ENCODE results near the gene AK4. TPM values are rescaled to one million over a fixed set of nuclear protein-coding genes. Genes with fewer than 3 reads are reported as not detected.
"Not testable (repeated sequence)": the region's sequence is repeated elsewhere in the genome, so short reads cannot be mapped to it uniquely, and the experiment has no call there.

Gene AK4
- total and polyA plus RNA-seq, 7 donors, result 9.7 to 74.1 (median 37.8) TPM

DNA sequence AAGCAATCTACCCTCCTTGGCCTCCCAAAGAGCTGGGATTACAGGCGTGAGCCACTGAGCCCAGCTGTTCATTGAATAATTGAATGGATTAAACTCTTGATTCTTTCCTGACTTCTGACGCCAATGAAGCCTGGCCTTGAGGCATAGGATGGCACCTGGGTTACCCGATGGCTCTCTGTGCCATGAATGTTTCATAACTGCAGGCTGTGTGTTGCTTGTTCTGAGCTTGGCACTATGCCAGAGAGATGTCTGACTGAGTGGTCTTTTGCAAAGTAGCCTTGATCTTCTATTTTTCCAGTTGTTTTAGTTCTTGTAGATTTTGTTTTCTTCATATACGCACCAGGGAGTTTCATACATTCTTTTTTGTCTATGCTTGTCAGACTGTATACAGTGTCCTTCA lies 38.5 kb upstream of the AK4 start:
- no peak overlapping the region for H3K4me3 ChIP-seq
- no peaks in the 10 kb centered on the region for H3K27me3 ChIP-seq
- H3K9me3 ChIP-seq, result no peaks in the 10 kb centered on the region
- TF ChIP-seq EP300 (IDR thresholded peaks at IDR 0.05), result no peak
- TF ChIP-seq, protein P1, sequence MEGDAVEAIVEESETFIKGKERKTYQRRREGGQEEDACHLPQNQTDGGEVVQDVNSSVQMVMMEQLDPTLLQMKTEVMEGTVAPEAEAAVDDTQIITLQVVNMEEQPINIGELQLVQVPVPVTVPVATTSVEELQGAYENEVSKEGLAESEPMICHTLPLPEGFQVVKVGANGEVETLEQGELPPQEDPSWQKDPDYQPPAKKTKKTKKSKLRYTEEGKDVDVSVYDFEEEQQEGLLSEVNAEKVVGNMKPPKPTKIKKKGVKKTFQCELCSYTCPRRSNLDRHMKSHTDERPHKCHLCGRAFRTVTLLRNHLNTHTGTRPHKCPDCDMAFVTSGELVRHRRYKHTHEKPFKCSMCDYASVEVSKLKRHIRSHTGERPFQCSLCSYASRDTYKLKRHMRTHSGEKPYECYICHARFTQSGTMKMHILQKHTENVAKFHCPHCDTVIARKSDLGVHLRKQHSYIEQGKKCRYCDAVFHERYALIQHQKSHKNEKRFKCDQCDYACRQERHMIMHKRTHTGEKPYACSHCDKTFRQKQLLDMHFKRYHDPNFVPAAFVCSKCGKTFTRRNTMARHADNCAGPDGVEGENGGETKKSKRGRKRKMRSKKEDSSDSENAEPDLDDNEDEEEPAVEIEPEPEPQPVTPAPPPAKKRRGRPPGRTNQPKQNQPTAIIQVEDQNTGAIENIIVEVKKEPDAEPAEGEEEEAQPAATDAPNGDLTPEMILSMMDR (IDR thresholded peaks at IDR 0.05), result no peak
- no peak for TF ChIP-seq POLR2AphosphoS5 (IDR thresholded peaks at IDR 0.05)
- TF ChIP-seq POLR2A (IDR thresholded peaks at IDR 0.05), result no peak
- intact Hi-C loops (cut with DNase I), result no loop called here
- no peaks in the 10 kb centered on the region for H3K36me3 ChIP-seq
- DNase-seq, result no peak
- H3K27ac ChIP-seq, result no peak overlapping the region
- H3K4me1 ChIP-seq, result peaks cover 0 to 9% (median 1%) of the 10 kb centered on the region in 4 donors
- WGBS, 2 donors, result 79 to 88% methylated on average over 4 of the region's 4 CpGs

DNA sequence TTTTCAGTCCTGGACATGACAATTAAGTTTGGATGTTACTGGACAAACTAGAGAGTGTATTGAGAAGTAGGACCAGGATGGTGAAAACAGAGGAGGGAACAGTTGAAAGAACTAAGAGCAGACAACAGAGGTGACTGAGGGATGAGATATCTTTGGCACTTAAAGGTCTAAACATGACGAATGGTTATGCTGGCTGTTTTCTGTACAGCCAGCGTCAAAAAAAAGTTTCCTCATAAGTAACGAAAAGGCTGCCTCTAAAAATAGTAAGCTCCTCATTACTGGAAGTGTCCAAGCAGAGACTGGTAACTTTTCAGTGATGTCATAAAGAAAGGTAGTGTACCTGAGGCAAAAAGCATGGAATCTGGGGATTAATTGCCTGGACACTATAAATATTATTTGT lies 35.2 kb upstream of the AK4 start:
- no peaks in the 10 kb centered on the region for H3K27me3 ChIP-seq
- TF ChIP-seq POLR2AphosphoS5 (IDR thresholded peaks at IDR 0.05) (no peak), POLR2A (IDR thresholded peaks at IDR 0.05) (no peak), EP300 (IDR thresholded peaks at IDR 0.05) (no peak)
- TF ChIP-seq, protein P1 (IDR thresholded peaks at IDR 0.05), result no peak
- no peak overlapping the region for H3K4me3 ChIP-seq
- H3K27ac ChIP-seq, result no peak overlapping the region
- no peaks in the 10 kb centered on the region for H3K36me3 ChIP-seq
- no peak for DNase-seq
- no peaks in the 10 kb centered on the region for H3K9me3 ChIP-seq
- intact Hi-C loops (cut with DNase I), result no loop called here
- H3K4me1 ChIP-seq, result peaks cover 0 to 10% (median 3%) of the 10 kb centered on the region in 4 donors
- WGBS, 2 donors, result 75 to 90% methylated on average over 3 of the region's 3 CpGs

- WGBS, 2 donors, result 26 to 32% methylated on average over 2 of the region's 2 CpGs
- H3K27ac ChIP-seq, result no peak overlapping the region
- H3K4me3 ChIP-seq, result no peak overlapping the region
- H3K4me1 ChIP-seq, result peaks cover 0 to 10% (median 3%) of the 10 kb centered on the region in 4 donors
- H3K27me3 ChIP-seq, result no peaks in the 10 kb centered on the region
- no peaks in the 10 kb centered on the region for H3K36me3 ChIP-seq
- intact Hi-C loops (cut with DNase I), result no loop called here
- no peaks in the 10 kb centered on the region for H3K9me3 ChIP-seq
- DNase-seq, result no peak
- TF ChIP-seq POLR2A (IDR thresholded peaks at IDR 0.05) (no peak), POLR2AphosphoS5 (IDR thresholded peaks at IDR 0.05) (no peak), EP300 (IDR thresholded peaks at IDR 0.05) (no peak)
- TF ChIP-seq, protein P1 (IDR thresholded peaks at IDR 0.05), result no peak
Measured at GRCh38 chr1:65113298-65113697, 34.7 kb upstream of the AK4 start.

GRCh38 chr1:65114322-65114721 lies 33.7 kb upstream of the AK4 start:
- TF ChIP-seq POLR2A (IDR thresholded peaks at IDR 0.05) (no peak), POLR2AphosphoS5 (IDR thresholded peaks at IDR 0.05) (peak in 2 of 4 donors; percentile 13 to 19), EP300 (IDR thresholded peaks at IDR 0.05) (no peak)
- TF ChIP-seq, protein P1 (IDR thresholded peaks at IDR 0.05), result no peak

DNA sequence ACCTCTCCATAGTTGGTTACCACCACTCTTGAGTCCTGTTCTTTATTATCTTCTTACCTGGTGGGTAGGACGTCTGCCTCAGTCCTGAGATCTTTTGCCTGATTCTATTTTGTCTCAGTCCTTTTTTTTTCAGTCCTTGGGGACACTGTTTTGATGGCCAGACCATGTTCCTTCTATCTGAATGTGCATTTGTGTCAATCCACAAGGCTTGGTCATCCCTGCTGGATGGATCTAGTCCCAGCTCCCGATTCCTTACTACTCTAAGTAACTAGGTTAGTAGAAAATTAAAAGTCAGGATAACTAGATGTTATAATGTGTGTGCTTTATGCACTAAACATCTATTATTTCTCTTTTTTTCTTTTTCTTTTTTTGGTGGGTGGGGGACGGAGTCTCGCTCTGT lies 28.1 kb upstream of the AK4 start:
- 86 to 91% methylated on average over 4 of the region's 4 CpGs for WGBS, 2 donors
- intact Hi-C loops (cut with DNase I), result no loop called here

More at GRCh38 chr1:65114322-65114721, 33.7 kb upstream of the AK4 start:
- intact Hi-C loops (cut with DNase I), result no loop called here
- H3K36me3 ChIP-seq, result no peaks in the 10 kb centered on the region
- H3K4me1 ChIP-seq, result peaks cover 0 to 10% (median 3%) of the 10 kb centered on the region in 4 donors
- DNase-seq, result peak; percentile 70
- peak overlapping the region in 3 of 4 donors; percentile 36 to 43 (median 41) for H3K27ac ChIP-seq
- H3K9me3 ChIP-seq, result no peaks in the 10 kb centered on the region
- H3K27me3 ChIP-seq, result no peaks in the 10 kb centered on the region
- 65 to 74% methylated on average over 4 of the region's 4 CpGs for WGBS, 2 donors
- H3K4me3 ChIP-seq, result no peak overlapping the region

GRCh38 chr1:65129104-65129503 lies 18.9 kb upstream of the AK4 start:
- H3K36me3 ChIP-seq; H3K27ac ChIP-seq; DNase-seq; H3K4me3 ChIP-seq; H3K4me1 ChIP-seq; H3K27me3 ChIP-seq; intact Hi-C loops (cut with DNase I); H3K9me3 ChIP-seq: not testable (repeated sequence)
- 92 to 94% methylated on average over 4 of the region's 4 CpGs for WGBS, 2 donors

More for the DNA sequence above, 28.1 kb upstream of the AK4 start:
- Histone ChIP-seq H3K9me3 (no peaks in the 10 kb centered on the region), H3K27ac (no peak overlapping the region), H3K36me3 (no peaks in the 10 kb centered on the region), H3K4me3 (no peak overlapping the region), H3K27me3 (no peaks in the 10 kb centered on the region), H3K4me1 (no peaks in the 10 kb centered on the region)
- no peak for DNase-seq
- TF ChIP-seq POLR2AphosphoS5 (IDR thresholded peaks at IDR 0.05), result no peak
- TF ChIP-seq, protein P1 (IDR thresholded peaks at IDR 0.05), result no peak
- TF ChIP-seq POLR2A (IDR thresholded peaks at IDR 0.05), result no peak
- no peak for TF ChIP-seq EP300 (IDR thresholded peaks at IDR 0.05)
